Endothelial cell of umbilical vein (primary cell): ENCODE results near the gene CD19.

ENCODE experiments used
- FOS ChIP-seq: IDR thresholded peaks from 2 replicates; pipeline ENCODE4 v1.6.1; 2011; ENCODE audit warnings: mild to moderate bottlenecking, low read length, moderate library complexity, borderline replicate concordance; ENCODE audit not compliant: insufficient read depth
- TF ChIP-seq, protein P1 (sequence below): IDR thresholded peaks from 2 replicates; pipeline ENCODE4 v1.6.1; 2011; ENCODE audit not compliant: insufficient read depth, insufficient read length
- TF ChIP-seq, protein P2 (sequence below), 2 donors: IDR thresholded peaks; 1 replicate in 1 of 2; 2 replicates in 1 of 2; pipeline ENCODE4 v1.5.1; 2011; ENCODE audit warnings: low read length in 2 of 2, mild to moderate bottlenecking in 2 of 2, moderate library complexity in 2 of 2, control low read depth in 1 of 2, inconsistent platforms in 1 of 2, low read depth in 1 of 2; ENCODE audit not compliant: insufficient read depth in 1 of 2; ENCODE audit errors: extremely low read depth in 1 of 2

- TF ChIP-seq, protein P1, sequence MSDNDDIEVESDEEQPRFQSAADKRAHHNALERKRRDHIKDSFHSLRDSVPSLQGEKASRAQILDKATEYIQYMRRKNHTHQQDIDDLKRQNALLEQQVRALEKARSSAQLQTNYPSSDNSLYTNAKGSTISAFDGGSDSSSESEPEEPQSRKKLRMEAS = no peak
- TF ChIP-seq, protein P2, sequence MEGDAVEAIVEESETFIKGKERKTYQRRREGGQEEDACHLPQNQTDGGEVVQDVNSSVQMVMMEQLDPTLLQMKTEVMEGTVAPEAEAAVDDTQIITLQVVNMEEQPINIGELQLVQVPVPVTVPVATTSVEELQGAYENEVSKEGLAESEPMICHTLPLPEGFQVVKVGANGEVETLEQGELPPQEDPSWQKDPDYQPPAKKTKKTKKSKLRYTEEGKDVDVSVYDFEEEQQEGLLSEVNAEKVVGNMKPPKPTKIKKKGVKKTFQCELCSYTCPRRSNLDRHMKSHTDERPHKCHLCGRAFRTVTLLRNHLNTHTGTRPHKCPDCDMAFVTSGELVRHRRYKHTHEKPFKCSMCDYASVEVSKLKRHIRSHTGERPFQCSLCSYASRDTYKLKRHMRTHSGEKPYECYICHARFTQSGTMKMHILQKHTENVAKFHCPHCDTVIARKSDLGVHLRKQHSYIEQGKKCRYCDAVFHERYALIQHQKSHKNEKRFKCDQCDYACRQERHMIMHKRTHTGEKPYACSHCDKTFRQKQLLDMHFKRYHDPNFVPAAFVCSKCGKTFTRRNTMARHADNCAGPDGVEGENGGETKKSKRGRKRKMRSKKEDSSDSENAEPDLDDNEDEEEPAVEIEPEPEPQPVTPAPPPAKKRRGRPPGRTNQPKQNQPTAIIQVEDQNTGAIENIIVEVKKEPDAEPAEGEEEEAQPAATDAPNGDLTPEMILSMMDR (IDR thresholded peaks at IDR 0.05; ENCODE audit: extremely low read depth in 1 of 2, insufficient read depth in 1 of 2, low read depth in 1 of 2, low read length in 2 of 2) = no peak
- no peak for TF ChIP-seq FOS
These were observed 32.3 kb downstream of the CD19 start for GRCh38 chr16:28964072-28964471.
